Smooth muscle cell (in vitro differentiated cells): Measurements from ENCODE around the gene HMGA1. TPM values are rescaled to one million over a fixed set of nuclear protein-coding genes. Genes with fewer than 3 reads are reported as not detected.

Experiments
- DNase-seq: peaks from one replicate; lab custom pipeline; 2025; ENCODE audit not compliant: unreplicated experiment; lab: John Stamatoyannopoulos, UW
- H2AFZ ChIP-seq: fragments of 200-600 bp; sonication (generic); 2 replicates; pipeline ENCODE4 v1.6.0; 2016; ENCODE audit warnings: antibody characterized with exemption, low read depth, mild to moderate bottlenecking
- H3F3A ChIP-seq: fragments of 200-600 bp; sonication (generic); 2 replicates; pipeline ENCODE4 v1.6.0; 2017; ENCODE audit warnings: antibody characterized with exemption, low read depth
- H3K27ac ChIP-seq: fragments of 200-600 bp; sonication (generic); 2 replicates; pipeline ENCODE4 v1.5.1; 2016; ENCODE audit warnings: low read depth, mild to moderate bottlenecking
- H3K27me3 ChIP-seq: fragments of 200-600 bp; sonication (generic); 2 replicates; pipeline ENCODE4 v1.6.1; 2016; ENCODE audit warnings: low read depth, mild to moderate bottlenecking
- H3K36me3 ChIP-seq: fragments of 200-600 bp; sonication (generic); 2 replicates; pipeline ENCODE4 v1.5.1; 2016; ENCODE audit warnings: low read depth
- H3K4me1 ChIP-seq: fragments of 200-600 bp; sonication (generic); 2 replicates; pipeline ENCODE4 v1.5.1; 2016; ENCODE audit warnings: low read depth
- H3K4me2 ChIP-seq: fragments of 200-600 bp; sonication (generic); 2 replicates; pipeline ENCODE4 v1.6.0; 2016; ENCODE audit warnings: mild to moderate bottlenecking
- H3K4me3 ChIP-seq: fragments of 200-600 bp; sonication (generic); 2 replicates; pipeline ENCODE4 v1.5.1; 2016; ENCODE audit warnings: mild to moderate bottlenecking
- H3K79me2 ChIP-seq: fragments of 200-600 bp; sonication (generic); 2 replicates; pipeline ENCODE4 v1.6.0; 2016; ENCODE audit warnings: low read depth, mild to moderate bottlenecking
- H3K9ac ChIP-seq: fragments of 200-600 bp; sonication (generic); 2 replicates; pipeline ENCODE4 v1.6.0; 2016; ENCODE audit warnings: low read depth
- H3K9me3 ChIP-seq: fragments of 200-600 bp; sonication (generic); replicated peaks from 2 replicates; pipeline ENCODE4 v1.5.1; 2016; ENCODE audit warnings: low read depth
- H4K20me1 ChIP-seq: fragments of 200-600 bp; sonication (generic); 2 replicates; pipeline ENCODE4 v1.6.0; 2016; ENCODE audit warnings: low read depth
- CTCF ChIP-seq: fragments of 200-600 bp; sonication (generic); IDR thresholded peaks from 2 replicates; pipeline ENCODE4 v1.5.1; 2017; ENCODE audit warnings: borderline replicate concordance, mild to moderate bottlenecking, antibody characterized with exemption; ENCODE audit not compliant: insufficient read depth, poor library complexity, severe bottlenecking
- WGBS: methylation state at CpG from one replicate; pipeline ENCODE4 v1.1.7; 2016; ENCODE audit warnings: low lambda C conversion rate; 5-methylcytosine and 5-hydroxymethylcytosine counted together
- polyA plus RNA-seq: library from polyadenylated mRNA; unstranded; fragments of >200 nt; fragmentation: Nextera tagmentation; extraction: Ambion mirVana; gene quantifications from 2 replicates; pipeline ENCODE4 v1.2.1, GENCODE V29; 2016
- total RNA-seq: library from RNA; depleted of rRNA; stranded (reverse); fragments of >200 nt; gene quantifications from 2 replicates; pipeline ENCODE4 v1.2.3, GENCODE V29; 2014

HMGA1 gene
- total and polyA plus RNA-seq, 2 experiments from 2014 or later, result 41.8 to 69.9 TPM

GRCh38 chr6:34275128-34275804 lies 38.6 kb downstream of the HMGA1 start:
- Histone ChIP-seq H3K27me3 (no peaks in the 10 kb centered on the region), H3K9me3 (no peaks in the 10 kb centered on the region), H3K36me3 (no peaks in the 10 kb centered on the region), H3K9ac (no peak overlapping the region), H4K20me1 (no peaks in the 10 kb centered on the region), H3K4me3 (no peak overlapping the region), H2AFZ (no peak overlapping the region), H3K4me1 (no peaks in the 10 kb centered on the region), H3F3A (no peaks in the 10 kb centered on the region), H3K4me2 (no peak overlapping the region), H3K27ac (no peak overlapping the region), H3K79me2 (no peaks in the 10 kb centered on the region)
- DNase-seq, result no peak
- no peak for TF ChIP-seq CTCF
- WGBS, result 97% methylated on average over 3 of the region's 3 CpGs

- Histone ChIP-seq H3K4me3 (no peak overlapping the region), H3F3A (no peaks in the 10 kb centered on the region), H3K27ac (no peak overlapping the region), H4K20me1 (no peaks in the 10 kb centered on the region), H3K27me3 (no peaks in the 10 kb centered on the region), H3K9me3 (no peaks in the 10 kb centered on the region), H3K9ac (no peak overlapping the region), H2AFZ (no peak overlapping the region), H3K4me2 (no peak overlapping the region), H3K79me2 (no peaks in the 10 kb centered on the region), H3K36me3 (no peaks in the 10 kb centered on the region), H3K4me1 (no peaks in the 10 kb centered on the region)
- TF ChIP-seq CTCF, result no peak
- no peak for DNase-seq
- 87% methylated on average over 5 of the region's 5 CpGs for WGBS
Observed at GRCh38 chr6:34276191-34276590, 39.5 kb downstream of the HMGA1 start.

GRCh38 chr6:34276881-34277762 lies 40.4 kb downstream of the HMGA1 start:
- Histone ChIP-seq H3K36me3 (no peaks in the 10 kb centered on the region), H3K27me3 (no peaks in the 10 kb centered on the region), H3K27ac (no peak overlapping the region), H2AFZ (no peak overlapping the region), H3K4me2 (no peak overlapping the region), H3K9me3 (no peaks in the 10 kb centered on the region), H3F3A (no peaks in the 10 kb centered on the region), H3K79me2 (no peaks in the 10 kb centered on the region), H3K4me1 (no peaks in the 10 kb centered on the region), H4K20me1 (no peaks in the 10 kb centered on the region), H3K9ac (no peak overlapping the region), H3K4me3 (no peak overlapping the region)
- 81% methylated on average over 10 of the region's 10 CpGs for WGBS
- DNase-seq, result no peak
- TF ChIP-seq CTCF, result no peak
